OCI-LY3 (cell line): Measurements from ENCODE around the gene LRP4.

Experiments
- CTCF ChIP-seq: fragments of 200-600, 300-600 bp; sonication (generic); IDR thresholded peaks from 2 replicates; pipeline ENCODE4 v1.5.1; 2014; ENCODE audit warnings: antibody characterized with exemption, low read length, low read depth
- EZH2phosphoT487 ChIP-seq: fragments of 200-600 bp; shearing (Covaris generic); IDR thresholded peaks from 2 replicates; pipeline ENCODE4 v1.6.1; 2018; ENCODE audit warnings: antibody characterized with exemption, mixed run types, low read depth

- TF ChIP-seq CTCF (no peak), EZH2phosphoT487 (no peak)
These were observed 29.7 kb downstream of the LRP4 start for GRCh38 chr11:46888636-46889035.
